T1000 (cell line): ENCODE data around the gene FAM168A.
"Not testable (repeated sequence)": the region's sequence is repeated elsewhere in the genome, so short reads cannot be mapped to it uniquely, and the experiment has no call there.

Experiments
- DNase-seq: peaks from one replicate; lab custom pipeline; 2025; ENCODE audit warnings: mixed read lengths; lab: John Stamatoyannopoulos, UW

FAM168A gene

GRCh38 chr11:73592640-73593039 is 5.3 kb downstream of the FAM168A start:
- DNase-seq = no peak

- no peak for DNase-seq
Measured at GRCh38 chr11:73591743-73592142, 6.2 kb downstream of the FAM168A start.

GRCh38 chr11:73590991-73591390 is 6.9 kb downstream of the FAM168A start:
- no peak for DNase-seq

GRCh38 chr11:73586791-73587190 is 11.1 kb downstream of the FAM168A start:
- no peak for DNase-seq

- no peak for DNase-seq
Measured at GRCh38 chr11:73585834-73586575, 11.9 kb downstream of the FAM168A start.

GRCh38 chr11:73584831-73585230 is 13.1 kb downstream of the FAM168A start:
- DNase-seq = no peak

GRCh38 chr11:73582653-73583052 is 15.3 kb downstream of the FAM168A start:
- DNase-seq = no peak

- DNase-seq = not testable (repeated sequence)
Measured at GRCh38 chr11:73580749-73581148, 17.2 kb downstream of the FAM168A start.

- no peak for DNase-seq
Measured at GRCh38 chr11:73579641-73580434, 18.1 kb downstream of the FAM168A start.

GRCh38 chr11:73578592-73579185 is 19.2 kb downstream of the FAM168A start:
- no peak for DNase-seq

GRCh38 chr11:73577496-73577917 is 20.4 kb downstream of the FAM168A start:
- DNase-seq = no peak

GRCh38 chr11:73576185-73576614 is 21.7 kb downstream of the FAM168A start:
- no peak for DNase-seq

GRCh38 chr11:73571982-73572381 is 25.9 kb downstream of the FAM168A start:
- not testable (repeated sequence) for DNase-seq

GRCh38 chr11:73570415-73571114 is 27.3 kb downstream of the FAM168A start:
- no peak for DNase-seq

- DNase-seq = no peak
Measured at GRCh38 chr11:73566977-73567755, 30.7 kb downstream of the FAM168A start.

GRCh38 chr11:73566422-73566821 is 31.5 kb downstream of the FAM168A start:
- no peak for DNase-seq

- DNase-seq = no peak
Measured at GRCh38 chr11:73565804-73566203, 32.1 kb downstream of the FAM168A start.

- DNase-seq = no peak
Measured at GRCh38 chr11:73564903-73565302, 33.0 kb downstream of the FAM168A start.

GRCh38 chr11:73563539-73564200 is 34.2 kb downstream of the FAM168A start:
- DNase-seq = no peak

- DNase-seq = no peak
Measured at GRCh38 chr11:73559743-73560142, 38.2 kb downstream of the FAM168A start.

GRCh38 chr11:73556966-73557365 is 40.9 kb downstream of the FAM168A start:
- no peak for DNase-seq
